Measurements from ENCODE around the gene PRKAR1B.
"Not testable (repeated sequence)": the region's sequence is repeated elsewhere in the genome, so short reads cannot be mapped to it uniquely, and the experiment has no call there.

Gene PRKAR1B

DNA sequence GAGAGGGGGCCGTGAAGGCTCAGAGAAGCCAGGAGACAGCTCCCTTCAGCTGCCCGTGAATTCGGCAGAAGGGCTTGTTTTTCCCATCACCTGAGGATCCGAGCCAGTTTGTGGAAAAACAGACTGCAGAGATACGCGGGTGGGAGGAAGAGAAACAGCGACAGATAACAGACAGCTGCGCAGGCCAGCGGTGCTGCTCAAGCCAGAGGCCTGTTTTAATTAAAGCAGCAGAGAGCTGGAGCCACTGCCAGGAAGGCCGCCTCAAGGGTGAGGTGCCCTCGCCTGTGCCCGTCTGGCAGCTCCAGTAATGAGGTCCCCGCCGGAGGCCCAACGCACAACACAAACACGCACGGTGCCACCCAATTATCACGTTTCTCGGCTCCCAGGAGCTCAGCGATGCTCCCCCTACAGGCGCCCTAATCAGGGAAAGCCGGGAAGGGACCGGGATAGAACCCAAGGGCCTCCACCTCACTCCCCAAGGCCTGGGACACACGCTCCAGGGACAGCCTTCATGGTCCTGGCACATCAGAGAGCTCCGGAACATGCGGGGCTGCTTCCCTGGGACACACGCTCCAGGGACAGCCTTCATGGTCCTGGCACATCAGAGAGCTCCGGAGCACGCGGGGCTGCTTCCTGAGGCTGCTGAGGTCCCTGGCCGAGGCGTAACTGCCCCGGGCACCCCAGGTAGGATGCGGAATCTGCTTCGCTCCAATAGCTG is 61.2 kb downstream of the PRKAR1B start:
- DNase-seq = no peak

DNA sequence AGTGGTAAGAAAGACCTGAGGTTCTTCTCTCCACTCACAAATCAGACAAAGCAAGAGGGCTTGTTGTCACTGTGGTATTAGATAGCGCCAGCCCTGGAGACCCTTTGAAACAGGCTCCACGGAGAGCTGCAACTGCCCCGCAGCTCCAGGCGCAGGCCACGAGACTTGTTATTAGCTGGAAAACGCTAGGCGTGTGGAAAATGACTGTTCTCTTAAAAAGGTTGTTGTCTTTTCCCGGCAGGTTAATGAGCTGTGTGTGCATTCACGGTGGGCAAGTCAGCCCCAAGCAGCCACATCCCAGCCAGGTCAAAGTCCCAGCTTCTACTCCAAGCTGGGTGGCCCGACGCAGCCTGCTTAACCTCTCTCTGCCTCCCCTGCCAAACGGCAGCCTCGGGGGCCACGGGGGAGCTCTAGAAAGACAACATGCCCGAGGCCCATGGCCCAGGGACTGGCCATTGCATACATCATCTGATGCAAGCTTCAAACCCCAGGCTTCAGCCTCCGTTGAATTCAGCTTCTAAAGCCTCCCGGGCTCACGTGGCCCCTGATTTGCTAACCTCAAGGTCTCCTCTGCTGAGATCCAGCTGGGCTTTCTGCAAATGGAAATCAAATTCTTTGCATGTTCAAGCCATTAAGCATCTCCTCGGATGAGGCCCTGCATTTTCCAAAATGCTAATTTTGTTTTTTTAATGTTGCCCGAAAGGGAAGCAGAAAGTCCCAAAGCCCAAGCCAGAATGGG is 61.9 kb downstream of the PRKAR1B start:
- DNase-seq = no peak

- no peak for DNase-seq
Observed at GRCh38 chr7:664402-664775, 62.7 kb downstream of the PRKAR1B start.

GRCh38 chr7:662576-662975 is 64.5 kb downstream of the PRKAR1B start:
- DNase-seq = no peak

DNA sequence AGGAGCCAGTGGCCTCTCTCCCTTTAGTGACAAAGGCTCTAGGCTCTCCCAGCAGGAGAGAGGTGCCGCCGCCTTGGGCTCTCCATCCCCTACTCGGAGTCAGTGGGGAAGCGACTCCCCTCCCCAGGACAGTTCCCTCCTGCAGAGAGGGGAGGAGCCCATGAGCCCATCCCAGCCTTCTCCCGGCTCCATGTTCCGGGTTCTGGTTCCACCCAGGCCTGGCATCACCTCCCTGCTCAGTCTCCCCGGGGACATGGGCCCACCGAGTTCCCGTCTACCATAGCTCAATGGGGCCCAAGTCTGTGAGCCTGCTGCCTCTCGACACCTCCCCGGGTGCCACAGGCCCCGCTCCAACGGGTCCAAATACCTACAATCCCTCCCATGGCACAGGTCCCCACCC is 67.1 kb downstream of the PRKAR1B start:
- no peak for DNase-seq

GRCh38 chr7:659306-659847 is 67.7 kb downstream of the PRKAR1B start:
- DNase-seq = no peak

GRCh38 chr7:657565-658119 is 69.4 kb downstream of the PRKAR1B start:
- DNase-seq = no peak

GRCh38 chr7:657010-657409 is 70.1 kb downstream of the PRKAR1B start:
- DNase-seq = not testable (repeated sequence)

GRCh38 chr7:655758-656157 is 71.3 kb downstream of the PRKAR1B start:
- no peak for DNase-seq

DNA sequence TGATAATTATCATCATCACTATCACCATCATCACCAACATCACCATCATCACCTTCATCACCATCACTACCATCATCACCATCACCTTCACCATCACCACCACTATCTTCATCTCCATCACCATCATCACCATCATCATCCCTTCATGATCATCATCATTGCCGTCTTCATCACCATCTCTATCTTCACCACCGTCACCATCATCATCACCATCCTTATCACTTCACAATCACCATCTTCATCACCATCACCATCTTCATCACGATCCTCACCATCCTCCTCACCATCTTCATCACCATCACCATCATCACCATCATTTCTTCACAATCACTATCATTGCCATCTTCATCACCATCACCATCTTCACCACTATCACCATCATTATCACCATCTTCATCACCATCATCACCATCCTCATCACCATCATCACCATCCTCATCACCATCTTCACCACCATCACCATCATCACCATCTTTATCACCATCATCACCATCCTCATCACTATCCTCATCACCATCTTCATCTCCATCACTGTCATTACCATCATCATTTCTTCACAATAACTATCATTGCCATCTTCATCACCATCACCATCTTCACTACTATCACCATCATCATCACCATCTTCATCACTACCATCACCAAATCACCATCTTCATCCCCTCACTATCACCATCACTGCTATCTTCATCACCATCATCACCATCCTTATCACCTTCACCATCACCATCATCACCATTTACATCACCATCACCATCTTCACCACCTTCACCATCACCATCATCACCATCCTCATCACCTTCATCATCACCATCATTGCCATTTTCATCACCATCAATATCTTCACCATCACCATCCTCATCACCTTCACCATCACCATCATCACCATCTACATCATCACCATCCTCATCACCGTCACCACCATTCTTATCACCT is 73.0 kb downstream of the PRKAR1B start:
- DNase-seq = no peak

- no peak for DNase-seq
Observed at GRCh38 chr7:652881-653280, 74.2 kb downstream of the PRKAR1B start.

DNA sequence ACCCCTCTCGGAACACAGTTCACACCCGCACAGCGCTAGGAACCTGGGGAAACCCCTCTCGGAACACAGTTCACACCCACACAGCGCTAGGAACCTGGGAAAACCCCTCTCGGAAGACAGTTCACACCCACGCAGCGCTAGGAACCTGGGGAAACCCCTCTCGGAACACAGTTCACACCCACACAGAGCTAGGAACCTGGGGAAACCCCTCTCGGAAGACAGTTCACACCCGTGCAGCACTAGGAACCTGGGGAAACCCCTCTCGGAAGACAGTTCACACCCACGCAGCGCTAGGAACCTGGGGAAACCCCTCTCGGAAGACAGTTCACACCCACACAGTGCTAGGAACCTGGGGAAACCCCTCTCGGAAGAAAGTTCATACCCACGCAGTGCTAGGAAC is 74.9 kb downstream of the PRKAR1B start:
- not testable (repeated sequence) for DNase-seq

- peak; percentile 49 for DNase-seq
Observed at GRCh38 chr7:651032-651728, 75.9 kb downstream of the PRKAR1B start.

DNA sequence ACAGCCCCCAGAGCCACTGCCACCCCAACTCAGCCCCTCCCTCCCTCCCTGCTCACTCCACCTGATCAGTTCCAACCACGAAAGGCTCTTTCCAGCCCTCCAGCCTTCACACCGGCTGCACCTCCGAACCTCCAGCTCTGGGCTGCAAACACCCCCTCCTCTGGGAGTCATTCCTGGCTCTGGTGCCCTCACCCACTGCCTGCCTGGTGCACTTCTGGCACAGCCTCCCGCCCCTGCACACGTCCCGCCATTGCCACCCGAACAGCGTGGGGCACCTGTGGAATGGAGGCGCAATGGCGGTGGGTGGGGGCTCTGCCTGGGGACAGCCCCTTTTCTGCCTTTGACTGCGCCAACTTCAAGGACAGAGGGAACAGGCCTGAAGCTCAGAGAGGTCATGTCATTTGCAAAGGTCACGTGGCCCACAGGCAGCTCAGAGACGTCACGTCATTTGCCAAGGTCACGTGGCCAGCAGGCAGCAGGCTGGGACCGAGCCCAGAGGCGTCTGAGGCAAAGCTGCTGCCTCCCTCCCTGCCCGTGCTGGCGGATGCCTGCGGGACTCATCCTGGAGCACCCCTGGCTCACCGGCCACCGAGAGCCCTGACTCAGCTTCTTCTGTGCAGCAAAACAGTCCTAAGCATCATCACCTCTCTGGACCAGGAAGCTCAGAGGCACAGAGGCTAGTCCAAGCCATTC is 76.6 kb downstream of the PRKAR1B start:
- no peak for DNase-seq

DNA sequence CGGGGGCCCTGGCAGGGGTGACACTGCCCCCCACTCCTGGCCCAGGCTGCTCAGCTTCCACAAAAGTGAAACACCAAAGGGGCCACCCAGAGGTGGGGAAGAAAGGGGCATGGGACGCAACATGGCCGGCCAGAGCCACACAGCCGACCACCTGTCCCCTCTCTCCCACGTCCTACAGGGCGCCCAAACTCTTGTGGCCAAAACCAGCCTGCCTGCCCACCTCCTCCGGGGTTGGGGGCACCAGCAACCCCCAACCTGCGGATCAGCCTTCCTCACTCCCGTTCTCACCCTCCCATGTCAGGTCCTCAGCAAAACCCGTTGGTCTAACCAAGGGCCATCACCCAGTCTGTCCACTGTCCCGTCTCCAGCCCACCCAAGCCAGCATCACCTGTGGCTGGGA is 80.1 kb downstream of the PRKAR1B start:
- DNase-seq = no peak

- DNase-seq = no peak
Observed at GRCh38 chr7:646487-646886, 80.6 kb downstream of the PRKAR1B start.

GRCh38 chr7:645606-646005 is 81.5 kb downstream of the PRKAR1B start:
- DNase-seq = no peak

DNA sequence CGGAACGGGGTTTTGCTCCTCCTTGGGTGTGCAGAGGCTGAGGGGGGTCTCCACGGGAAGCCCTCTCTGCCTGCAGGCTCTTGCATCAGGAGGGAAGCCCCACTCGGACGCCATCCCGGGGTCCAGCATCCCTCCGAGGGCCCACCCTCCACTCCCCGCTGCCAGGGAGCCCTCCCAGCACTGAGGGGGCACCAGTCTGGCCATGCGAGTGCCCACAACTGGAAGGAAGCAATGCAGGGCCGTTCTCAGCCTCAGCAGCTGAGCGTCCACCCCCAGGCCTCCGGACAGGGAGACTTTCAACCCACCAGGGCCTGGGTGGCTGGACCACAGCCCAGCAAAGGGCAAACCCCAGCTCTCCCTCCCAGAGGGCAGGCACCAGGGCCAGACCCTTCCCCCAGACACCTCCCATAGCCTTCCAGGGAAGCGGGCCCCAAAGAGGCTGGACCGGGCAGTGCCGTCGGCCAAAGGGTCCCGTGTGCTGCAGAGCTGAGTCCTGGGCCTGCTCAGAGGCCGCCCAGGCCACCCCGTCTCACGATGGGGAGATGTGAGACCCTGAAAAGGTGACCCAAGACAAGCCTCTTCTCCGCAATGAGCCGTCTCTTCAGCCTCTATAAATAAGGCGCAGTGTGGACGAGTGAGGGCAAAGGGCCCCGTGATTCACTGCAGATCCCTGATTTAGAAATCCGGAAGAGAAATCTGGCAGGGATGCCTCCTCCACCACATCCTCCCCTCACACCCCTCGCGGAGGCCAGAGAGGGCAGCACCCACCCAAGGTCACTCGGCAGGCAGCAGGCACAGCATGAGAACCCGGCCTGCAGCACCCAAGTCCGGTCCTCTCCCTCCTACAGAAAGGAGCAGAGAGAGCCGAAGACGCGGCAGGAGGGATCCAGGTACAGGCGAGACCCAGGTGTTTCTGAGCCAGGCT is 82.4 kb downstream of the PRKAR1B start:
- no peak for DNase-seq

DNA sequence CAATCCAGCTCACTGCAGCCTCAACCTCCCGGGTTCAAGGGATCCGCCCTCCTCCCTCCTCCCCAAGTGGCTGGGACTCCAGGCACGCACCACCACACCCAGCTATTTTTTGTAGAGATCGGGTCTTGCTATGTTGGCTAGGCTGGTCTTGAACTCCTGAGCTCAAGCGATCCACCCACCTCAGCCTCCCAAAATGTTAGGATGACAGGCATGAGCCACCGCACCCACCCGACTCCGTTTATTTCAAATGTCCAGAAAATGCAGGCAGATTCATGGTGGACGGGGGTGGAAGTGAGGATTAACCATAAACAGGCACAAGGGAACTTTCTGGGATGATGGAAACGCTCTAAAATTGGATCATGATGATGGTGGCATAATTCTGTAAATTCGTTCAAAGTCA is 85.1 kb downstream of the PRKAR1B start:
- no peak for DNase-seq

DNA sequence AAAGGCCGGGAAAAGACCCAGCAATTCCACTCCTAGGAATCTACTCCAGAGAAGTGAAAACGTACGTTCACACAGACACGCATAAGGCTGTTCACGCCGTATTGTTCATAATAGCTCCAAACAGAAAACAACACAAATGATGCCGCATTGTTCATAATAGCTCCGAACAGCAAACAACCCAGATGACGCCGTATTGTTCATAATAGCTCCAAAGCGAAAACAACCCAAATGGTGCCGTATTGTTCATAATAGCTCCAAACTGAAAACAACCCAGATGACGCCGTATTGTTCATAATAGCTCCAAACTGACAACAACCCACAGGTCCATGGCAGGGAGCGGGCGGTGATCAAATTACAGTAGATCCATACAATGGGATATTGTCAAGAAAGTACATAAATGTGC is 85.8 kb downstream of the PRKAR1B start:
- no peak for DNase-seq

Data from CD4-positive, alpha-beta T cell treated with Interleukin-15 for 1 hour (primary cell).